Hippocampal formation (tissue), 2 donors: ENCODE results near the gene CDH12.

Experiments
- DNase-seq, 2 donors: peaks; one replicate each; lab custom pipeline; 2025; lab: John Stamatoyannopoulos, UW

CDH12 gene

DNA sequence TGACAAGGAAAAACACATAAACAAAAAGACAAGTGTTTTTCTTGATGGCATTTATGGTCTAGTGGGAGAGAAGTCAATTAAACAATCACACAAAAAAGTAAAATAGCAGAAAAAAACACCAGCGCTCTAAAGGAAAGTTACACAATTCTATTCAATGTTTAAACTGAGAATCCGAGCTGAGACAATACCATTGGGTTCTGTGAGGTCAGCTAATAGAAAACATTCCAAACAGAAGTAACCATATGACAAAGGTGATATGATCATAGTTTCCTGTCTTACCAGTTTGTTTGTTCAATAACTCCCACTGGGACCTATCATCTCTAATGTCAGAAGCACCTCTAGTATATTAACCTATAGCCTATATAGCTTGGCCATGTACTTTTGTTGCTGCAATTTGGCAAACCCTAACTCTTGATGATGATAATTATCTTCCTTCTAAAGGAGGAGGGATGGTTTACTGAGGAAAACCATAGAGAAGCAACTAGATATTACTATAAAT is 1030.0 kb downstream of the CDH12 start:
- DNase-seq, result no peak

DNA sequence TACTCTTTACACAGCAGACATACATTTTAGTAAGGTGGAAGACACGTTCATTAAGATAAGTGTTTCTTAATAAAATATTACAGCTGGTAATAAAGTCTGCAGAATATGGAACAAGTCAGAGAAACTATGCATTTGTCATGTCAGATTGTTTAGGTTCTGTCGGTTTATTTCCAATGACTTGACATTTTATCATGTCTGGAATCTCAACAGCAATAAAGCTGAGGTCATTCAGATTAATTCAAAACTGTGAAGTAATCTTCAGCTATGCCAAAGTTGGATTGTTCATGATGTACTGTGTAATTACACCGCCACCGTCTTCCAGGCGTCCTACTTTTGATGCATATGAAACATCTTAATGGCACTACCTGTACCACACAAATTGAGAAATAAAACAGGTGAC is 1032.6 kb downstream of the CDH12 start:
- no peak for DNase-seq

DNA sequence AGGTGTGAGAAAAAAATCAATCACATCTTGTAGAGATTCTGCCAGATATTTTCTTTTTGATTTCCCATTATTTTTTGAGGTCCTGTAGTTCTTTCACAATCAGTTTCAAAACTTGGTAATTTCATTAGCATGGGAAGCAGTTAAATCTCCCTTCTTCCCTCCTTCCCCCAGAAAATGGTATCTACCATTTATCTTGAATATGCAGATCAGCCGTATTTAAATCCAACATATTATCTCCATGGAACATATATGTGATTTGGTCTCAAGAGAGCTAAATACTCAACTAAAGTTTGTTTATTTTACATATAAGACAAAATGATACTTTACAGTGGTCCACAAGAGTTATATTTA is 1034.8 kb downstream of the CDH12 start:
- DNase-seq, result no peak

DNA sequence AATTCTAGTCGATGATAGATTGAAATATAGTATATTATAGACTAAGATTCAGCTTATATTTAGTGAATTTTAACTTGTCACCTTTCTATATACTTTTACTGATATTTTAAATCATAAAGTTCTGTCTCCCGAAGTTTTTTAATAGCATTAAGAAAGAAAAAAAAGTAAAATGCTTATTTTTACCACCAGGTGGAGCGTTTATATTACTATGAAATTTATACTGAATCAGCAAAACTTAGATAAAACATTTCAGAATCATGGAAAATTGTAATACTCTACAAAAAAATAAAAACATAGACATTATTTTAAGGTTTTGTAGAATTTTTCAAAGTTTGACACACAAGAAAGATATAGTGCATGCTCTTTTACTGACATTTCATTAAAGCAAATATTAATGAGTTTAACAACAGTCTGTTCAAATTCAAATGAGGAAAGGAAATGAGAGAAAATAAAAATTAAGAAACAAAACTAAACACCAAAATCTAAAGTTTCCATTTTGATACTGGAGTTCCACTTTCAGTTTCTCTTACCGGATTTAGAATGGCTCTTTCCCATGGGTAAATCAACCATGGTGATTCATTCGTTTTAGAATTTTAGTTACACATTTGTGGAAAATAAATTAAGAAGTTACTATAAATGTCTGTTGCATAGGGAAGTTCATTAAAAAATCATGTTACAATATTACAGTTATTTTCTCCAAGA is 1035.3 kb downstream of the CDH12 start:
- DNase-seq, result no peak

DNA sequence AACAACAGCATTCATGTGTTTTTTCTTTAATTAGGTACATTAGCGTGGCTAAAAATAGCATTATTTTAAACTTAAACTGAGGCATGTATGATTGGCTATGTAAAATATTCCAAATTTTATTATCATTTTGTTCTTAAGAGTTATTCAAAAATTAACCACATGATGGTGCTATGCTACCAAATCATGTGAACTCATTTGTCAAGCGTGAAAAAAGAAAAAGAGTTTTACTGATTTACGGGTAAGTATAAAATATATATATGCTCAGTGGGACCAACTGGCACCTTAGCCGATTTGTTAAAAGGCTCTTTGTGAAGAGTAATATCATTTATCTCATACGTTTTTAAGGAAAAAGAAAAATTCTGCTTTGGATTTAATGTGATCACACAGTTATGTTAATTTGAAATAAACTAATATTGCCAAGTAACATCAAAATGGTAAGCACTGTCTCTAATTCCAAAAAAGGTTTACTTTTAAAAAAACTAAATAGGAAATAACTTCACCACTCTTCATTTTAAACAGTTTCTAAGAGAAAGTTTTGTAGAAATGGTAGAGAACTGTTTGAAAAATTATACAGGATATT is 1042.3 kb downstream of the CDH12 start:
- DNase-seq, result peak in 1 of 2 donors; percentile 20

DNA sequence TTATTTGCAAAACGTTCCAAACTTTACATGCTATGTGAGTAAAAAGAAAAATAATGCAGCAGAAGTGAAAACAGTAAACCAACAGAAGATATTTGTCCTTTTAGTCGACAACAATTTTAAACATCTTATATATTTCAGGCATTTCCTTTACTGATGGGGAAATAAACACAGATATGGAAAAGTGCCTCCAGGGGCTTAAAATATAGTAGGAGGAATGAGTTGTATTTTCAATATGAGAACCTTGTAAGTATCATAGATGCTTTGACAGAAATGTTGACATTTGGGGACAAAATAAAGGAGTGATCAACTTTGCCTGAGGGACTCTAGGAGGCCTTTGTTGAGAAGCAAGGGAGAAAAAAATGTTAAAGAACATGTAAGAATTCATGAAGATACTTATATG is 1043.5 kb downstream of the CDH12 start:
- DNase-seq, result no peak

DNA sequence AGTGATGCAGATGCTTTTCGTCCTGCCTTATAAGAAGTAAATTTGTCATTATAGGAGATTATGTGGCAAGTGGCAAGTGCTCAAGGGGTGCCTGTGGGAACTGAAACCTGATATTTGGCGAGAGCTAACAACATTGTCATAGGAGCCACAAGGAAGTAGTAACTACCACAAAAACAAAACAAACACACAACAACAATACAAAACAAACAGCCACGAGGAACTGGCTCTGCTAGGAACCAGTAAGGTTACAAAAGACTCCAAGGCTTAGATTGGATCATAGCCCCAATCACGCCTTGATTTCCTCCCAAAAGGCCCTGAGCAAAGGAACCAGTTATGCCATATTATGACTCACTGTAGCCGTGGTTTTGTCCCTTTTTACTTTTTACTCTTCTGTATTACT is 1045.2 kb downstream of the CDH12 start:
- DNase-seq, result no peak

DNA sequence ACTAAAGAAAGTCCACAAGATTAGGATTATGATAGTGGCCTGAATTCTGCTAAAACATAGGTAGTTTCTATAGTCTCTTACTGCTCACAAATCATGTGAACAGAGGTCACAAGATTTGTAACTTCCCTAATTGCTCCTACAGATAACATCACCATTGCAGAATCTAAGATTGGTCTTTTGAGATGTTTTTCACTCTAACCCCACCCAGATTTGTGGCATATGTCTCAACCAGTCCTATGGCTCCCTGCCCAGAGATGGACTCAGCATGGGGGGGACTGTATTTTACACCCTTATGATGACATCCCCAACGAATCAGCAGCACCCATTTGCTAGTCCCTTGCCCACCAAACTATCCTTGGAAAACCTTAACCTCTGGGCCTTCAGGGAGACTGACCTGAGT is 1046.2 kb downstream of the CDH12 start:
- DNase-seq, result no peak

DNA sequence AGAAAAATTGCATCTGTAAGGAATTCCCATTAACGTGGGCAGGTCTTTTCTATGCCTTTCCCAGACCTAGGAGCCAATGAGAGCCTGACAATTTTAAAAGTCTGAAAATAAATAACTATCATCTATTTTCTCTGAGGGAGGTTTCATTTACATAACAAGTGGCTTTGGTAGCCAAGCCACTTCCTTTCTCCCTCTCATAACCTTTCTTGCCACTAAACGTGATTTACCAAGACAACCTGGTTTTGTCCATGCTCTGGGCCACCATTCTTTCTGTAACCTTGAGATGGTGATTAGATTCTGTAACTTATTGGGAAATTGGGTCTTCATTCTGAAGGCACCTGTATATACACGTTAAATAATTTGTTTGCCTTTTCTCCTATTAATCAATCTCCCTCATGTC is 1046.9 kb downstream of the CDH12 start:
- no peak for DNase-seq

DNA sequence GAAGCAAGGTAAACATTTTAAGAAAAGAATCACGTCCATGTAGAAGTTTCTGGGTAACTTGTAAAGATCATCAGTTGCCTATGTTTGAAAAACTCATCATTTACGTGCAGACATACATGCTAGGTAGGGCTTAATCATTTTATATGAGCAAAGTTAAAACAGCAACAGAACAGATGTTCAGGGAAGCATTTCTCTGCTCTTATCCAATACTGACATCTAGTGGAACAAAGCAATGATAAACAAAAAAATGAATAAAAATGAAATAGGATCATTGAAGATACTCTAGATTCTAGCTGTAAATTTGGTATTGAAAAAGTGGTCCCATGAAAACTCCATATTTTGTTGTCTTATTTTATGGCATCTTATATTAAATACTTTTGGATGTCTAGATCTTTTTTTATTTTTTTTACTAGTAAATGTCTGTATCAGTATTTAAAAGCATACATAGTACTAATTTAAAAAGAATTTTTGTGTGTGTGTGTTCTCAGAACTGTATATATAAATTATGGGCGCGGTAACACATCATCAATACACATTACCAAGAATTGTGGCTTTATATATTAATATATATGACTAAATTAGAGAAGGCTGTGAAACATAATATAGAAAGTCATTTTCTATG is 1050.2 kb downstream of the CDH12 start:
- peak in 1 of 2 donors; percentile 37 for DNase-seq

DNA sequence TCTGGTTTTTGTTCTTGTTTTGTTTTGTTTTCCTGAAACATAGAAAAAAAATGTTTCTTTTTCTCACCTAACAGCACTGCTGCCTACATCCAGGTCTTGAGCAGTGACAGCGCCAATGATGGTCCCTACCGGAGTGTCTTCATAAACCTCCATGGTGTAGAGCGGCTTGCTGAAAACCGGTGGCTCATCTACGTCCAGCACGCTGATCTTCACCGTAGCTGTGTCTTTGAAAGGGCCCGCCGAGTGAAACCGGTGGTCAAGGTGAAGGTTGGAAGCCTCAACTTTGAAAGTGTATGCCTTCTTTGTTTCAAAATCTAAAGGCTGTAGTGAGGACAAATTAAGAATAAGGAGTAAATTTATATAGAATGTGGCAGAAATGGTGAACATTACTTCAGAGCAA is 1051.0 kb downstream of the CDH12 start:
- DNase-seq, result no peak

DNA sequence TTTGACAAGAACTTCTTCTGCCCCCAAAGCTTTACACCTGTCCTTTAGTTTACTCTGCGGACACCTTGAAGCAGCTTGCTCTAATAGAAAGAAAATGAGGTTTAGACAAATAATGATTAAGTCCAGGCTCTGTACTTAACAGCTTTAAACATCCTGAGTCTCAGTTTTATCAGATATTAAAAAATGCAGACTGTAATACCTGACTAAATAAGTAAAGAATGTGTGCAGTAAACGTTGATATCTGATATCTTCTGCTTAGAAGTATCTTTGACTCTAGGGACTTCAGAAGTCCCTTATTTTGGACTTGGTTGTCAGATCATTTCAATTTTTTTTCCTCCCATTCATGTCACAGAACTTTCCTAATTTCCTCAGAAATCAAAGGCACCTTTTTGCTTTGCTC is 1060.4 kb downstream of the CDH12 start:
- no peak for DNase-seq

DNA sequence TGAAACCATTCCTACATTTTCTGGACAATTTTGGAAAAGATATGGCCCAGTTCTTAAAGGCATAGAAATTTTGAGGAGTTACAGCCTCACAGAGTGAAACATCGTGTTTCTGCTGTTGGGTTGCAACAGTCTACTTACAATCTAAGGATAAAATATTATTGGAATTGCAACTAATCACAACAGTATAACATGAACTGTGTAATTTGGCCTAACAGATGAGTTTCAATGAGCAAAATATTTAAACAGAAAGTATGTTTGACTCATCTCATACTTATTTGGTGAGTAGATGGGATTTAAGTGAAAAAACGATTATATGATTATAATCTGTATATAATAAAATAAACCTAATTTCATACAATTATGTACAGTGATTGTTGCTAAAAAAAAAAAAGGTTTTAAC is 1061.8 kb downstream of the CDH12 start:
- DNase-seq, result no peak

DNA sequence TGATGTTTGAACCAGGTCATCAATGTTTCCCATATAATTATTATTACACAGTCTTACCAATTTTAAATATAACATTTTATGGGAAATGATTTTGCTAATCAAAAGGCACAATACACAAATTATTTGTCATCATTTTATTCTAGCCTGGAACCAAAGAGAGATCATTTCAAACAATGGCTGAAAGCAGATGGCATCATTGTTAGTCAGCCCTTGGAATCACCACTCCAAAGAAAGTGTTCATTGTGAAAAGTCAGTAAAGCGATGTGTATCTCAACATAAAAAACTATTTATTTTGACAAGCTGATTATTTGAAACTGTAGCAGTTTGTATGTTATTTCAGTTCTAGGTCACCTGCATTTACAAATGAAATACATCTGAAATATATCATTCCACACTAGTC is 1068.7 kb downstream of the CDH12 start:
- no peak for DNase-seq

DNA sequence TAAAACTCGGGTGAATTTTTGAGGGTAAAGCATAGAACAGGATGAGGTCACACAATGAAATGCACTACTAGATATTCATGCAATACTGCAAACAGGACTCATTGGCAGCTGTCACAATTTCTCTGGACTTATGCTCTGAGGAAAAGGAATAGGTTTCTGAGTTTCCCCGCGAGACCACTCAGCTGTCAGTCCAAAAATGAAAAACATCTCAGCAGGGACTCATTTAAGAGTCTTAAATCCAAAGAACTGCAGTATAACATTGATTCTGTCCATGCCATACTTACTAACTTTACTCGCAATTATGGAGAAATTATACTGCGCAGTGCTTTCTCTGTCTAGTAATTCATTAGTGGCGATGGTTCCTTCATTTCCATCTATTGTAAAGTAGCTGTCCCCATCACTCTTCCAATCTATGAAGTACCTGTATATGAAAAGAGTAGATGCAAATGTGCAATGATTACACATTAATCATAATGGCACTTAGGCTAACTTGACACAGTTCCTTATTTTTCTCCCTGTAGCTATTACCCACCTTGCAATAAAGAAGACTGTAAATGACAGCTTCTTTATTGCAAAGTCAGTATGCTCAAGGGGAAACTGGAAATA is 1070.0 kb downstream of the CDH12 start:
- no peak for DNase-seq

DNA sequence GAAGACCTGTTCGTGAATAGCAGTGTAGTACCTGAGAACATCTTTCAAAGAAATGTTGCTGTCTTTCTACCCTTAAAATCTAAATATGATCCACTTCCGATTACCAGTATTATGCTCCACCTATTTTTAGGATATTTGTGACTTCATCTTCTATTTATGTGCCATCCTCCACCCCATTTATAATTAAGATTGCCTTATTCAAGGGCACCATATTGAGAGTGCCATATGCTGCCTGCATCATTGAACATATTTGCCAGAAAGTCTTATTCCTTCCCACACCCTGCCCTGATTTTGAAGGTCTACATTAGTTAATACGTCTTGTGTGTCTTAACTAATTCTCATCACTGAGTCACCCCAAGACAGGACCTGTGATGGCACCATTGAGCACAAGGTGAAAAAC is 1076.7 kb downstream of the CDH12 start:
- no peak for DNase-seq

DNA sequence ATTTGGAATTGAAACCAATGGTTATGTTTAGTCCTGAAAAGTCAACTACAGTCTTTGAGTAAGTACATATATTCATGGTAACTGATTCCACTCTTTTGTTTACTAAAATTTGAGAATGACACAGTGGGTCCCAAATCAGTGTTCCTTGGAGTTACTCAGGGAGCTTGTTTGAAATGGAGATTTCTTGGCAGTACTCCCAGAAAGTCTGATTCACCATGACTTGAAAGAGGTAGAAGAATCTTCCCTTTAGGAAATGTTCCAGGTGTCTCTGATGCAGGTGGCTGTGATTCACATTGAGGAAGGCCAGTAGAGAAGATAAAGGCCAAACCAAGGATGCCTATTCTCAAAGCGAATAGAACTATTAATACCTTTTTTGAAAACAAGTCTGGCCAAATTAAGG is 1078.3 kb downstream of the CDH12 start:
- DNase-seq, result no peak

DNA sequence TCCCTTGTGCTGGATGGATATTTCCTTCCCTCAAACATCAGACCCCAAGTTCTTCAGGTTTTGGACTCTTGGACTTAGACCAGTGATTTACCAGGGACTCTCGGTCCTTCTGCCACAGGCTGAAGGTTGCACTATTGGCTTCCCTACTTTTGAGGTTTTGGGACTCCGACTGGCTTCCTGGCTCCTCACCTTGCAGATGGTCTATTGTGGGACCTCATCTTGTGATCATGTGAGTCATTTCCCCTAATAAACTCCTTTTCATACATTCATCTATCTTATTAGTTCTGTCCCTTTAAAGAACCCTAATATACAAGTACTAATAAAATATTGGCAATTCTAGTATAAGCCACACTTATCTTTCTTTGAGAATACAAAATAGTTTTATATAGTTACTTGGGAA is 1078.9 kb downstream of the CDH12 start:
- no peak for DNase-seq

DNA sequence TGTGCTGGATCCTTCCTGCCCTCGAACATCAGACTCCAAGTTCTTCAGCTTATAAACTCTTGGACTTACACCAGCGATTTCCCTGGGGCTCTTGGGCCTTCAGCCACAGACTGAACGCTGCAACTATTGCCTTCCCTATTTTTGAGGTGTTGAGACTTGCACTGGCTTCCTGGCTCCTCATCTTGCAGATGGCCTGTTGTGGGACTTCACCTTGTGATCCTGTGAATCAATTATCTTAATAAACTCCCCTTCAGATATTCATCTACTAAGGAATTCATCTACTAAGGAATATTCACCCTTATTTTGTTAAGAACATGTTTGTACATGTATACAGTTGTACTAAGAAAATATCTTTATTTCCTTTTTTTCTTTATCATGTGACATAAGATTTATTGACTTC is 1079.7 kb downstream of the CDH12 start:
- no peak for DNase-seq

DNA sequence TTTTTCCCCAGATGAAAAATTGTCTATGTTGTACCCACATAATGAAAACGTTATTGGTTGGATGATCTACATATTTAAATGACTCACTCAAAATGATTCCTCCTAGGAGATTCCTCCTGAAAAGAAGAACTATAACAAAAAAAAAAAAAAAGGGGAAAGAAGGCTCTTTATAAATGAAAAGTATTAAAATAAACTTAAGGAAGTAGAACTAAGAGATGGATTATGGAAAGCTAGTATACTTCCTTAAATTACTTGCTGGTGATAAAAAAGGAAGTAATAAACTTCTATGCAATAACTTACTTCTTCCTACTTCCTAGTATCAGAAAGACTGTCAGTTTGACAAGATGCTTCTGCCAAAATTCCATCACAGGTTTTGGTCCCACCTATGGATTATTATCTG is 1087.7 kb downstream of the CDH12 start:
- DNase-seq, result no peak

DNA sequence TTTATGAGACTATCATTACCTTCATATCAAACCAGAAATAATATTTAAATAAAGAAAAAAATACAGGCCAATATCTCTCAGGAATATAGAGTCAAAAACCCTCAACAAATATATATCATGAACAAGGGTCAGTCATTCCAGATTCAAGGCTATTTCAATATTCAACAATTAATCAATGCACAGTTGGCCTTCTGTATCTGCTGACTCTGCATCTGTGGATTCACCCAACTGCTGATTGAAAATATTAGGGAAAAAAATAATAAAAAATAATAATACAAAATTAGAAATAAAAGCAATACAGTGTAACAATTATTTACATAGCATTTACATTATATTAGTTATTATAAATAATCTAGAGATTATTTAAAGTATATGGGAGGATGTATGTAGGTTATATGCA is 1114.0 kb downstream of the CDH12 start:
- no peak for DNase-seq

DNA sequence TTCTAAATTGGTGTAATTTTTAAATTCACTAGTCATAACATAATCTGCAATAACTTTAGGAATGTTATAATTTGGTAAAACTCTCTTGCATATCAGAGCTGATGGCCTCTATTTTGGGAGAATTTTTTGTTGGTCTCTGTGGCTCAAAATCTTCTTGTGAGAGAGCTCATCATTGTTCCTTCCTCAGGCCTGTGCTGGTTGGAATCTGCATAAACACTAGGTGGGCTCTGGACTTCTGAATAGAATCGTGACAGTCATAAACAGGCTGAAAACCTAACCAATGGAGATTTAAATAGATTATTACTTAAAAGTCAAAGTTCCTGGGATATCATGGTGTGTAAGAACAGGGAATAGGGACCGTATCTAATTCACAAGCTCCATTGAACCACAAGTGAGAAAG is 1129.6 kb downstream of the CDH12 start:
- DNase-seq, result no peak
